Measurements from ENCODE around the gene BABAM2.

BABAM2 gene

GRCh38 chr2:28294451-28294850, 403.9 kb downstream of the BABAM2 start:
- DNase-seq = no peak

GRCh38 chr2:28296243-28296642, 405.7 kb downstream of the BABAM2 start:
- DNase-seq = no peak

- DNase-seq = no peak
Observed at GRCh38 chr2:28296904-28297303, 406.4 kb downstream of the BABAM2 start.

- no peak for DNase-seq
Observed at GRCh38 chr2:28297531-28297930, 407.0 kb downstream of the BABAM2 start.

GRCh38 chr2:28298406-28298805, 407.9 kb downstream of the BABAM2 start:
- DNase-seq = no peak

GRCh38 chr2:28300485-28301341, 410.2 kb downstream of the BABAM2 start:
- DNase-seq = no peak

- no peak for DNase-seq
Observed at GRCh38 chr2:28305202-28305601, 414.7 kb downstream of the BABAM2 start.

GRCh38 chr2:28310107-28310506, 419.6 kb downstream of the BABAM2 start:
- no peak for DNase-seq

GRCh38 chr2:28311660-28312249, 421.2 kb downstream of the BABAM2 start:
- no peak for DNase-seq

- no peak for DNase-seq
Observed at GRCh38 chr2:28312307-28313219, 422.0 kb downstream of the BABAM2 start.

- no peak for DNase-seq
Observed at GRCh38 chr2:28313220-28313784, 422.8 kb downstream of the BABAM2 start.

GRCh38 chr2:28314968-28315367, 424.4 kb downstream of the BABAM2 start:
- no peak for DNase-seq

- no peak for DNase-seq
Observed at GRCh38 chr2:28316546-28317335, 426.2 kb downstream of the BABAM2 start.

- no peak for DNase-seq
Observed at GRCh38 chr2:28317390-28317789, 426.9 kb downstream of the BABAM2 start.

GRCh38 chr2:28318023-28318422, 427.5 kb downstream of the BABAM2 start:
- no peak for DNase-seq

- DNase-seq = no peak
Observed at GRCh38 chr2:28318462-28319117, 428.1 kb downstream of the BABAM2 start.

GRCh38 chr2:28319118-28320008, 428.8 kb downstream of the BABAM2 start:
- no peak for DNase-seq

GRCh38 chr2:28320009-28320365, 429.5 kb downstream of the BABAM2 start:
- DNase-seq = no peak

- DNase-seq = no peak
Observed at GRCh38 chr2:28320371-28320770, 429.8 kb downstream of the BABAM2 start.

GRCh38 chr2:28321426-28321825, 430.9 kb downstream of the BABAM2 start:
- peak; percentile 54 for DNase-seq

GRCh38 chr2:28322051-28322450, 431.5 kb downstream of the BABAM2 start:
- no peak for DNase-seq
